Adipose tissue (tissue), 3 donors: ENCODE results near the gene HOTAIR. TPM values are rescaled to one million over a fixed set of nuclear protein-coding genes. Genes with fewer than 3 reads are reported as not detected.

Experiments
- H3K27ac ChIP-seq: one replicate; pipeline ENCODE4 v1.5.1; 2013; ENCODE audit warnings: low read depth, low read length
- WGBS, 3 donors: extraction: QIAGEN DNeasy Blood & Tissue Kit; methylation state at CpG; one replicate each; pipeline ENCODE4 v1.1.7; 2013; 5-methylcytosine and 5-hydroxymethylcytosine counted together
- polyA plus RNA-seq, 3 donors: library from polyadenylated mRNA; stranded (reverse); fragments of 200-250 nt; gene quantifications; one replicate each; pipeline ENCODE4 v1.2.3, GENCODE V29; 2013
- donor health status: healthy with polysubstance abuse.
- donor health status: Bipolar disorder and iron deficiency.
- donor health status: healthy.

HOTAIR gene
- polyA plus RNA-seq, 3 donors = not detected

- 10 to 14% (median 11%) methylated on average over 10 of the region's 10 CpGs for WGBS, 3 donors
Observed at GRCh38 chr12:53955776-53956250, 18.9 kb downstream of the HOTAIR start.

GRCh38 chr12:53955036-53955775 is 19.5 kb downstream of the HOTAIR start:
- WGBS, 3 donors = 2 to 6% (median 5%) methylated on average over 70 to 86 of the region's 86 CpGs
- no peak overlapping the region for H3K27ac ChIP-seq

More at GRCh38 chr12:53955776-53956250, 18.9 kb downstream of the HOTAIR start:
- no peak overlapping the region for H3K27ac ChIP-seq

- WGBS, 3 donors = 4 to 7% (median 5%) methylated on average over 20 of the region's 20 CpGs
- no peak within 1 kb of the TSS for H3K27ac ChIP-seq
Observed at GRCh38 chr12:53954694-53955035, 20.1 kb downstream of the HOTAIR start, which contains the start of gene HOXC12. TSS of gene HOXC12 (plus strand) at chr12:53954903. CDS start at chr12:53954930, 27 bp downstream.

- 8 to 10% (median 9%) methylated on average over 19 of the region's 19 CpGs for WGBS, 3 donors
- no peak overlapping the region for H3K27ac ChIP-seq
Observed at GRCh38 chr12:53953831-53954693, 20.7 kb downstream of the HOTAIR start.

GRCh38 chr12:53952871-53953734 is 21.7 kb downstream of the HOTAIR start:
- WGBS, 3 donors = 6 to 7% (median 7%) methylated on average over 38 of the region's 38 CpGs
- H3K27ac ChIP-seq = no peak overlapping the region

GRCh38 chr12:53952335-53952694 is 22.4 kb downstream of the HOTAIR start:
- H3K27ac ChIP-seq = no peak overlapping the region
- 12 to 14% (median 14%) methylated on average over 13 of the region's 13 CpGs for WGBS, 3 donors

- WGBS, 3 donors = 4 to 6% (median 4%) methylated on average over 47 of the region's 47 CpGs
- H3K27ac ChIP-seq = no peak overlapping the region
Observed at GRCh38 chr12:53951577-53952334, 23.0 kb downstream of the HOTAIR start.

GRCh38 chr12:53950789-53951576 is 23.8 kb downstream of the HOTAIR start:
- no peak overlapping the region for H3K27ac ChIP-seq
- WGBS, 3 donors = 2 to 4% (median 4%) methylated on average over 34 of the region's 34 CpGs

- WGBS, 3 donors = 2 to 7% (median 5%) methylated on average over 10 of the region's 10 CpGs
- no peak overlapping the region for H3K27ac ChIP-seq
Observed at GRCh38 chr12:53950437-53950773, 24.3 kb downstream of the HOTAIR start.

- H3K27ac ChIP-seq = no peak overlapping the region
- 3 to 8% (median 4%) methylated on average over 34 of the region's 34 CpGs for WGBS, 3 donors
Observed at GRCh38 chr12:53949631-53950436, 24.9 kb downstream of the HOTAIR start.

- no peak overlapping the region for H3K27ac ChIP-seq
- 32 to 43% (median 39%) methylated on average over 9 of the region's 9 CpGs for WGBS, 3 donors
Observed at GRCh38 chr12:53948650-53949593, 25.8 kb downstream of the HOTAIR start.

GRCh38 chr12:53947743-53948142 is 27.0 kb downstream of the HOTAIR start:
- no peak overlapping the region for H3K27ac ChIP-seq

- no peak overlapping the region for H3K27ac ChIP-seq
- WGBS, 3 donors = 5 to 8% (median 6%) methylated on average over 51 of the region's 51 CpGs
Observed at GRCh38 chr12:53944907-53945847, 29.6 kb downstream of the HOTAIR start.

- no peak overlapping the region for H3K27ac ChIP-seq
- 14 to 19% (median 15%) methylated on average over 4 of the region's 4 CpGs for WGBS, 3 donors
Observed at GRCh38 chr12:53944209-53944608, 30.5 kb downstream of the HOTAIR start.
